ENCODE results near the gene NINJ1.

The NINJ1 gene, protein sequence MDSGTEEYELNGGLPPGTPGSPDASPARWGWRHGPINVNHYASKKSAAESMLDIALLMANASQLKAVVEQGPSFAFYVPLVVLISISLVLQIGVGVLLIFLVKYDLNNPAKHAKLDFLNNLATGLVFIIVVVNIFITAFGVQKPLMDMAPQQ

GRCh38 chr9:93134015-93134739 is at the start of gene NINJ1:
NINJ1 (minus strand) TSS chr9:93134251; CDS start chr9:93134217, 34 bp downstream.
- DNase-seq = peak; percentile 91

- no peak for DNase-seq
Measured at GRCh38 chr9:93183131-93183662, 49.1 kb upstream of the NINJ1 start.

DNA sequence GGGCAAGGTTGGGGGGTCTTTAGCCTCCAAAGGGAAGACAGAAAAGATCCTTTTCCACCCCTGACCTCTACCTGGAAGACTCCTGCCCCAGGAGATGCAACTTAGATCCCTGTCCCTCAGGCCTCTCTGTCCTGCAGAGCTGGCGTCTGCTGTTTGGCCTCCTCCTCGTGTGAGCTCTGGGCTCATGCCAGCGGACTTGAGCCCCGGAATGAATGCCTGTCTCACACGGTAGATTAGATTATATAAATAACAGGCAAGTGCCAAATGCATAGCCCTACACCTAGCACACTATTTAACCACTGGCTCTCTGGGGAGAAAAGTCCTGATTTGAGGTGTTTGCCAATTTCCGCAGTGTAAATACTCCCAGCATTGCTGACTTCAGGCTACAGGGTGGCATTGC is 48.5 kb upstream of the NINJ1 start:
- no peak for DNase-seq

GRCh38 chr9:93181672-93182435 is 47.8 kb upstream of the NINJ1 start:
- DNase-seq = no peak

GRCh38 chr9:93180938-93181337 is 46.9 kb upstream of the NINJ1 start:
- no peak for DNase-seq

DNA sequence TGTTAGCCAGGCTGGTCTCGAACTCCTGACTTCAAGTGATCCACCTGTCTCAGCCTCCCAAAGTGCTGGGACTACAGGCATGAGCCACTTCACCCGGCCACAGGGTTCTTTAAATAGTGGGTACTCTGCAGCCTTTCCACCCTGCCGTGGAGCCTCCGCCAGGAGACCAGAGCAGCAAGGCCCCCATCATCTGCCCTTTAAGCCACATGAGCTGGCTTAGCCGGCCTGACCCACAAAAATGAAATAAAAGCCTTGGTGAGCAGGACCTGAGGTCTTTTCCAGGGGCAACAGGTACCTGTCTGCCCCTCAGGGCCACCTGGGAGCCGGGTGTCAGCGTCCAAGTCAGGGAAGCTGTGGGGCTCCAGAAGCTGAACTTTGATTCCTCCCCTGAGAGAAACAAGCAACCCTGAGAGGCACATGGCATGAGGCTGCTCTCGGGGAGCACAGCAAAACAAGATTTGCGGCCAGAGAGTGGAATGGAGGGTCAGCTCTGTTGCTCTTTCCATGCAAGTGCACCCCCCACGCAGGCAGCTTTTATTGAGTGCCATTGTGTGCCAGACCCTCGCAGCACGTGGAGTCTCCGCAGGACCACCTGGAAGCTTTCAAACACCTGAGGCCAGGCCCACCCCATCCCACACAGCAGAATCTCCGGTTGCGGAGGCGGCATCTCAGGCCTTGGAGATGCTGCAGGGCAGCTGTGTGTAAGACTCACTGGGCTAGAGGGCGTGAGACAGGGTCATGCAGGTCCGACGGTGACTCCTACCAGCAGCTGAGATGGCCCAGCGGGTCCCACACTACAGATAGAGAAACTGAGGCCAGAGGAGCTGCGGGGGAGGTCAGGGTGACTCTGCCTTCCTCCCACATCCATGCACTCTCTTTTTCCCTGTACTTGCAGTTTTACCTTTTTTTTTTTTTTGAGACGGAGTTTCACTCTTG is 45.1 kb upstream of the NINJ1 start:
- DNase-seq = no peak

DNA sequence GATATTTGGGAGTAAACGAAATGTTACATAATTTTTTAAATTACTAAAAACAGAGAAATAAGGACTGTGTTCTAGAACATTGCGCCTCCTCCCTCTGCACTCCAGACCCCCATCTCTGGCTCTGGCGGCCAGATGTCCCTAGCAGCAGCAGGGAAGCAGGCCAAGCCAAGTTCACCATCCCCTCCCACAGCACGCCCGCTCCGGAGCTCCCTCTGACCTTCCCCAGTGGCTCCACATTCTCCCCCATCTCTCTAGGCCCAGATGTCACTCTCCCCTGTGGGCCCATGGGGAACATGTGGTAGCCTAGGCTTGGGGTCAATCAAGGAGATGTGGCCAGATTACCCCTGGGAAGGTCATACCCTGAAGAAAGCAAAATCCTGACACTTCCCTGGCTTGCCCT is 43.6 kb upstream of the NINJ1 start:
- DNase-seq = no peak

- no peak for DNase-seq
Measured at GRCh38 chr9:93174976-93175375, 40.9 kb upstream of the NINJ1 start.

- no peak for DNase-seq
Measured at GRCh38 chr9:93173365-93174051, 39.5 kb upstream of the NINJ1 start.

GRCh38 chr9:93172666-93173364 is 38.8 kb upstream of the NINJ1 start:
- DNase-seq = no peak

GRCh38 chr9:93171261-93171990 is 37.4 kb upstream of the NINJ1 start:
- no peak for DNase-seq

DNA sequence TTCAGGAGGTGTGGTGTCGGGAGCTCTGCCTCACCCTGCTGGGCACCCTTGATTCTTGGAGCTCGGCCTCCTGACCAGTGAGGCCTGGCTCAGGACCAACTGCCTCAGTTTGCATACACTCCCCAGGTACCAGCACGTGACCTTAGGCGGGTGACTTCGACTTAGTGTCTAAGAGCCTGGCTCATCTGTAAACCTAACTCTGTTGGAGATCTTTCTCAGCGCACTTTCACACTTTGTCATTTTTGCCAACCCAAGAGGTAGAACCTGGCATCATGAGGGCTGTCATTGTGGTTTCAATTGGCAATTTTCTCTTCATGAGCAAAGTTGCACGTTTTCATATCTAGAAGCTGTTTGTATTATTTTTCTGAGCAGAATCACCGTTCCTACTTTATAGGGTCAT is 36.5 kb upstream of the NINJ1 start:
- DNase-seq = no peak

GRCh38 chr9:93169444-93169843 is 35.4 kb upstream of the NINJ1 start:
- DNase-seq = no peak

DNA sequence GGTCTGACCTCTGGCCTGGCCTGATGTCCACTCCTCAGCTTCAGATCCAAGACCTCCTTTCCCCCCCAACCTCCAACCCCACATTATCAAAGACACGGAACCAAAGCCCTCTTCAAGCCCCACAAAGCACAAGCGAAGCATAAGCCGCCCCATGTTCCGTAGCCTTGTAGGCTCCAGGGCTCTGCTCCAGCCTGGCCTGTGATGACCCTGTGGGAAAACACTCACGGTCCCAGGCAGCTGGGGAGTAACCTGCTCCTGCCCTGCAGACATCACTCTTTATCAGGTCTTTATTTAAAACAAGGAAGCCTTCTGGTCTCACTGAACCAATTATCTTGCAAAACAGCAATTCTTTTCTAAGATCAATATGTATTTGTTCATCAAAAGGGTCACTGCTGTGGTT is 34.5 kb upstream of the NINJ1 start:
- no peak for DNase-seq

GRCh38 chr9:93167838-93168237 is 33.8 kb upstream of the NINJ1 start:
- DNase-seq = no peak

DNA sequence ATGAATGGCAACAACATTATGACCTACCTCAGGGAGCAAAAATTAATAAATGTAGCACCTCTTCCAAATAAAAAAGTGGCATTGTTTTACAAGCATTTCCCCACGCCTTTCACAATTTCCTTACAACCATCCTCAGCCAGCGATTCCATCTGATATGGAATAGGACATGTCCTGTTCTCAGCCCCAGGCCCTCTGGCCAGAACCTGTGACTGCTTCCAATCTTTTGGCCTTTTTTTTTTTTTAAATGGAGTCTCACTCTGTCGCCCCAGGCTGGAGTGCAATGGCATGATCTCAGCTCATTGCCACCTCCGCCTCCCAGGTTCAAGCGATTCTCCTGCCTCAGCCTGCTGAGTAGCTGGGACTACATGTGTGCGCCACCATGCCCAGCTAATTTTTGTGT is 33.1 kb upstream of the NINJ1 start:
- DNase-seq = no peak

DNA sequence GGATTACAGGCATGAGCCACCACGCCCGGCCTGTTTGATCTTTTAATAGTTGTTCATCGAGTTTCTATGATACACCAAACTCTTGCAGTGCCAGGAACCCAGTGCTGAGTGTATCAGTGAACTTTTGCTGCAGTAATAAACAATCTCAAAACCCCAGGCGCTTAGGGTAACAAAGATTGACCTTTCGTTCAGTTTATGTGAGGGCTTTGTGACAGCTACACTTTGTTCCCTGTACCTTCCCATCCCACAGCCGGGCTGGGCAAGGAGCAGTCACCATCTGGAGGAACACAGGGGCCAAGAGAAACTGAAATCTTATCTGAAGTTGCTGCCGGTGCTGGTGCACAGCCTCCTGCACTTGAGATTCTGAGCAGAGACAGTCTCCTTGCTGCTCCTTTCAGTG is 32.6 kb upstream of the NINJ1 start:
- DNase-seq = no peak

- no peak for DNase-seq
Measured at GRCh38 chr9:93164085-93164484, 30.0 kb upstream of the NINJ1 start.

DNA sequence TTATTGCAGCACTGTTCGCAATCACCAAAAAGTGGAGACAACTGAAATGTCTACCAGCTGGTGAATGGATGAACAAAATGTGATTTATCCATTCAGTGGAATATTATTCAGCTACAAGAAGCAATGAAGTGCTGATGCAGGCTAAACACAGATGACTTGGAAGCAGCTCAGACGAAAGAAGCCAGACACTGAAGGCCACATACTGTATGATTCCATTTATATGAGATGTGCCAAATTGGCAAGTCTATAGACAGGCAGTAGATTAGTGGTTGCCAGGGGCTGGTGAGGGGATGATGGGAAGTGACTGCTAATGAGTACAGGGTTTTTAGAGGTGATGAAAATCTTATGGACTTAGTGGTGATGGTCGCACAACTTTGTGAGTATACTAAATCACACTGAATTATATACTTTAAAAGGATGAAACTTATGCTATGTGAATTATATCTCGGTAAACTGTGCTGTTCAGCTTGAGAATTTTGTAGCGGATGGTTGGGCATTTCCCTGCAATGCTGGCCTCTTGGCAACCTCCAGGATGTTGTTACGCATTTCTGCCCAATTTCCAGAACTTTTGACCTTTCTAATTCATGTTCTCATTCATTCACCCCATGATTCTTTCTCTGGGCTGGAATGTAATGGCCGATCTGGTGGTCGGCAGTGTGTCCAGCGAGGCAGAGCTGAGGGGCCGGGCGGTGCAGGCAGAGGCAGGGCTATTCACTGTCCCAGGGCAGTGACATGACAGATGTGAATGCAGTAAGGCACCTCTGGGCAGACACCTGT is 27.9 kb upstream of the NINJ1 start:
- no peak for DNase-seq

Data from activated CD8-positive, alpha-beta memory T cell treated with anti-CD3 and anti-CD28 coated beads, Interleukin-2, amount 50 U/mL, for 4 hours (primary cell).